GM18505 (cell line): ENCODE data around the gene NFIC.
"Not testable (repeated sequence)": the region's sequence is repeated elsewhere in the genome, so short reads cannot be mapped to it uniquely, and the experiment has no call there.

Experiments used
- ATAC-seq: cut with Tn5 transposase; IDR thresholded peaks from one replicate; pipeline ENCODE4 v1.9.1; 2021; ENCODE audit not compliant: unreplicated experiment
- POLR2A ChIP-seq: IDR thresholded peaks from 4 replicates; pipeline ENCODE4 v1.6.1; 2011; ENCODE audit warnings: borderline replicate concordance; ENCODE audit not compliant: insufficient read depth, insufficient read length; ENCODE audit errors: extremely low read depth

Gene NFIC

GRCh38 chr19:3496392-3497273 lies 130.2 kb downstream of the NFIC start:
- ATAC-seq: no peak
- TF ChIP-seq POLR2A: no peak

GRCh38 chr19:3497757-3498520 lies 131.6 kb downstream of the NFIC start:
- ATAC-seq: no peak

GRCh38 chr19:3499738-3500428 lies 133.5 kb downstream of the NFIC start:
- no peak for ATAC-seq
- TF ChIP-seq POLR2A: no peak

More at GRCh38 chr19:3497757-3498520, 131.6 kb downstream of the NFIC start:
- TF ChIP-seq POLR2A: no peak

GRCh38 chr19:3500429-3501101 lies 134.2 kb downstream of the NFIC start, which contains the start of gene DOHH:
Gene DOHH, minus strand, starts transcription at chr19:3500674. Its CDS starts 3,860 bp downstream, at chr19:3496814.
- TF ChIP-seq POLR2A: peak; percentile 93
- peak; percentile 85 for ATAC-seq

GRCh38 chr19:3501780-3502179 lies 135.4 kb downstream of the NFIC start:
- no peak for ATAC-seq
- no peak for TF ChIP-seq POLR2A

GRCh38 chr19:3503036-3503572 lies 136.7 kb downstream of the NFIC start:
- ATAC-seq: no peak

GRCh38 chr19:3504735-3505134 lies 138.4 kb downstream of the NFIC start:
- no peak for ATAC-seq
- TF ChIP-seq POLR2A: no peak

More at GRCh38 chr19:3503036-3503572, 136.7 kb downstream of the NFIC start:
- no peak for TF ChIP-seq POLR2A

GRCh38 chr19:3505598-3506383 lies 139.4 kb downstream of the NFIC start, which contains the start of gene FZR1:
Gene FZR1, plus strand, starts transcription at chr19:3506311. Its CDS starts 16,679 bp downstream, at chr19:3522990.
- peak; percentile 90 for ATAC-seq
- TF ChIP-seq POLR2A: peak; percentile 61

- TF ChIP-seq POLR2A: no peak
- peak; percentile 12 for ATAC-seq
Measured at GRCh38 chr19:3506384-3507340, 140.3 kb downstream of the NFIC start.

GRCh38 chr19:3507371-3508120 lies 141.2 kb downstream of the NFIC start:
- TF ChIP-seq POLR2A: no peak
- ATAC-seq: no peak

GRCh38 chr19:3508121-3508661 lies 141.8 kb downstream of the NFIC start:
- not testable (repeated sequence) for ATAC-seq
